Stimulated activated CD8-positive, alpha-beta memory T cell treated with anti-CD3 and anti-CD28 coated beads, Interleukin-4, amount 100 ng/mL, for 48 hours (primary cell): ENCODE data around the gene ZNF175.

Source experiments
- DNase-seq: peaks from one replicate; pipeline ENCODE4 v3.0.0-alpha.2; 2020

The ZNF175 gene

GRCh38 chr19:51570962-51571575, at the start of gene ZNF175:
Gene ZNF175 (plus strand): TSS chr19:51571283. CDS start chr19:51573330, 2,047 bp downstream.
- DNase-seq, result peak; percentile 92

GRCh38 chr19:51521357-51521756, 49.7 kb upstream of the ZNF175 start:
- DNase-seq, result no peak

- DNase-seq, result no peak
Measured at GRCh38 chr19:51521781-51522180, 49.3 kb upstream of the ZNF175 start.

DNA sequence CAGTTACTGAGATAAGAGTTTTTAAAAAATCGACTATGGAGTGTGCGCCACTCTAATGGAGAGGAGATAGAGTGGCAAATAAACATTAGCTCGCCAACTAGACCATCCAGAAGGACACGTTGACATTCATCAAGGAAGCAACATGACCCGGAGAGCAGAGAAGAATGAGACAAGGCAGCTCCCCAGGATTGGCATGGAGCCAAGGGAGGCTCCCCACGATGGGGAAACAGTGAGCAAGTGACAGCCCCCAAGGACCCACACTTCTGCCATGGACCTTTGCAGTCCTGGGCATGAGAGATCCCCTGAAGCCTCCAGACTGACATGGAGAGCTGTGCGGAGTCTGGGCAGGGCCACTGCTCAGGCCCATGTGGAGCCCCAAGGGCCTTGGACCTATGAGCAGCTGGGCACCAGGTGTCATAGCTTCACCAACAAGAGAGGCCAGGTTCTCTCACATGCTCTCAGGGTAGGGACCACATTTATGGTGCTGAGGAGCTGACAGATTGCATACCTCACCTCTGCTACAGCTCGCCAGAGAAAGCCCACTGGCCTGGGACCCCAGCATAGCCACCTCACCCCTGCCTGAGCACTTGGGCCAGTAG, 46.3 kb upstream of the ZNF175 start:
- DNase-seq, result no peak

- no peak for DNase-seq
Measured at GRCh38 chr19:51525651-51526050, 45.4 kb upstream of the ZNF175 start.

DNA sequence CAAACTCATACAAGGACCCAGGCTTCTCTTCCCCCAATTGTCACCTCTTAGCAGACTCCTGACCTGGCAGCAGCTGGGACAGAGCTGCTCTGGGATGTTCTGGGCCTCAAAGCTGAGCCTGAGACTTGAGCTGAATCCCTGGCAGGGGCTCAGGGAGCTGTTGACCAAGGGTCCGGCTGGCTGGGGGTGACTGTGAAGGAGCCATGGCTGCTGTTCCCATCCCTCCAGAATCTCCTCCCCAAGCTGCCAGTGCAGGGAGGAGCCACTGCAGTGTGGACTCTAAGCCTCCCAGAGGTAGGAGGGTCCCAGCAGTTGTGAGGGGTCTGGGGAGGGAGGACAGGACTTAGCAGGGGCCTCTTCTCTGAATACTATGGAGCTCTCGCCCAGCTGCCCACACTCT, 41.8 kb upstream of the ZNF175 start:
- no peak for DNase-seq

DNA sequence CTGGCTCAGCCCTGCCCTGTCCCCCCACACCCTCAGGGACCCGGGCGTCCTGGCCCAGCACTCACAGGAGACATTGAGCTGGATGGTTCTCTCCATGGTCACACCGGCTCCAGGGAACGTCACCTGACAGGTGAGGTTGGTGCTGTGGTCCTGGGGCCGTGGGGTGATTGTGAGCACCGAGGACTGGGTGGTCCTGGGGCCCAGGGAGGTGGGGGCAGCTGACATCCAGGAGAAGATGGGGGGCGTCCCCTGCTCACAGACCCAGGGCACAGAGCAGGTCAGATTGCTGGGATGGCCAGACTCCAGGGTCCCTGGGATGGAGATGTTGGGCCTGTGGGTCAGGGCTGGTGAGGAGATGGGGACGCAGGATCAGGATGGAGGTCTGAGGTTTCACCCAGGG, 40.5 kb upstream of the ZNF175 start:
- DNase-seq, result no peak

GRCh38 chr19:51531349-51532315, 39.5 kb upstream of the ZNF175 start, which contains the start of gene SIGLEC6:
Gene SIGLEC6 (minus strand): TSS chr19:51531670. CDS start chr19:51531648, 22 bp downstream.
- no peak for DNase-seq

GRCh38 chr19:51535535-51535934, 35.5 kb upstream of the ZNF175 start:
- no peak for DNase-seq

GRCh38 chr19:51539821-51540366, 31.2 kb upstream of the ZNF175 start:
- no peak for DNase-seq

GRCh38 chr19:51541458-51542357, 29.4 kb upstream of the ZNF175 start:
- DNase-seq, result no peak

GRCh38 chr19:51542699-51543098, 28.4 kb upstream of the ZNF175 start:
- no peak for DNase-seq

DNA sequence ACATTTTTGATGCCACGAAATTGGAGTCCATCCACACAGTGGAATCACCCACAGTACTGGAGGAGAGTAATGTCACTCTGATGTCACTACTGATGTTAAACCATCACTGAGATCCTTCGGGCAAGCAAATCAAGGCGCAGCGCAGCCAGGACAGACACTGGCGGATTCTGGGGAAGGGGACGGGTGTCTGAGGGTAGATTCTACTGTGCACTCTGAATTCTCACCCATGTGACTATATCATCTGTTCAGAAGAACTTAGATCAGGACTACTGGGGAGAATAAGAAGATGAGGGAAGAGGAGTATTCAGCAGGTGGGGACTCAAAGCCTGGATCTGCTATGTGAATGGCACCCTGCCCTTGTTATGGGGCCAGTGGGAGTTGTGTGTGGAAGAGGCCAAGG, 27.0 kb upstream of the ZNF175 start:
- no peak for DNase-seq

- no peak for DNase-seq
Measured at GRCh38 chr19:51546107-51546649, 24.9 kb upstream of the ZNF175 start.

DNA sequence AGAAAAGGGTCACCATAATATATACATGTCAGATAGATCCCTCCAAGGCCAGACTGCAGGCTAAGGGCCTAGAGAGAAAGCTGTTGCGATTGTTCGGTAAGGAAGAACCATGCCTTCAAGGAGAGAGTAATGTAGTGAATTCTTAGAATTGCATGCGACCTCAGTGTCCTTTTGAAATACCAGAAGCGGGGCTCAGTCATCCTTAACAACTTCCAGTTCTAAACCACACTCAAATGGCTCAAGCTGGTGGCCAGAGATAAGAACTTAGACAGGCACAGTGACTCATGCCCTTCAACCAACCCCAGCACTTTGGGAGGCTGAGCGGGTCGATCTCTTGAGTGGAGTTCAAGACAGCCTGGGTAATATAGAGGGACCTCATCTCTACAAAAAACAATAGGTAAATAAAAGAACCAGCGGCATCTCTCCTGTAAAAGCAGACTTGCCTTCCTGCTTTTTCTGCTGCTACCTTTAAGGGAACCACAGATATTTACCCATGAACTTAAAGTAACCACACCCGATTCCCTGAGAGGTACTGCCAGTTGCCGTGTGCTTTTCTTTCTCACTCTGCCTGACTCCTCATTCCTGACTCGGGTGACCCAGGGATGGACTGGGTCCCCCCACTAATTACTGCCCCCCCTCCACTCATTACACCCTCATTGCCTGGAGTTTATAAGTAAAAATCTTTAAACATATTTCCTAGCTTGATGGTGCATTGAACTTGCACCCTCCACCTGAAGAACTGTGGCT, 24.3 kb upstream of the ZNF175 start:
- DNase-seq, result peak; percentile 59

GRCh38 chr19:51547397-51548212, 23.5 kb upstream of the ZNF175 start:
- DNase-seq, result no peak

DNA sequence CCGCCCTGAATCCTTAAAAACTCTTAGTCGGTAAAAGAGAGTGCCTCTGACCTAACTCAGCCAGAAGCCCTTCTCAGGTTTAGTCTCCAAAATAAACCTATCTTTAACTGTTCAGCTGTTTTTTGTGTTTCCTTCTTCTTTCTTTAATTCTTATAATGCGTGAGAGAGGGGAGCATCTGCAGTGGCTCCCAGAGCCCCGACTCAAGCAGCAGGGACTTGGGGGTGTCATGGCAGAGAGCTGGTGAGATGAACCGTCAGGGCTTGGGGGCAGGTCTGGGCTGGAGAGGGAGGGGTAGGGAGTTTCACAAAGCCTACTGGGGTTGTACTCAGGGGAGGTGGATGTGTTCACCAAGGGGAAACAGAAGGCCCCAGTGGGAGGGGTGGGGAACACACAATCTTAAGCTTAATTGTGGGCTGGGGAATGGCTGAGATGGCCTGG, 22.9 kb upstream of the ZNF175 start:
- DNase-seq, result no peak

DNA sequence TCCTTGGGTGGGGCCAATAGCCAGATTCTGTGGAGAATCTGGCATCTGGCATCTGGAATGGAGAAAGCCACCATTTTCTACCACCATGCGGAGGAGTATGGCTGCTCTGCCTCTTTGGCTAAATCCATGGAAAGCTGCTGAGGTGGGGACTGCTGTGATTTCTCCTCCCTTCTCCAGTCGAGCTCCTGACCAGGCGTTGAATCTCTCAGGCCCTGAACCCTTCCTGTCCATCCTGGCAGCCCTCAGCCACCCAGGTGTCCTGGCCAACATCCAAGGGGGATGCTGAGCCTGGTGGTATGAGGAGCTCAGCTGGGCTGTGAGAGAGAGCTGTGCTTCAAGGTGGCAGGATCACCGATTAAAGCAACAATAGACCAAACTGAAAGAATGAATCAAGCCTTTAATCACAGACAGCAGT, 22.2 kb upstream of the ZNF175 start:
- no peak for DNase-seq

GRCh38 chr19:51549533-51550324, 21.4 kb upstream of the ZNF175 start:
- no peak for DNase-seq
